GM18517 (cell line): ENCODE results near the gene PALMD.

Experiments used
- ATAC-seq: cut with Tn5 transposase; IDR thresholded peaks from one replicate; pipeline ENCODE4 v1.9.1; 2021; ENCODE audit warnings: mild to moderate bottlenecking, moderate library complexity; ENCODE audit not compliant: unreplicated experiment

Gene PALMD

DNA sequence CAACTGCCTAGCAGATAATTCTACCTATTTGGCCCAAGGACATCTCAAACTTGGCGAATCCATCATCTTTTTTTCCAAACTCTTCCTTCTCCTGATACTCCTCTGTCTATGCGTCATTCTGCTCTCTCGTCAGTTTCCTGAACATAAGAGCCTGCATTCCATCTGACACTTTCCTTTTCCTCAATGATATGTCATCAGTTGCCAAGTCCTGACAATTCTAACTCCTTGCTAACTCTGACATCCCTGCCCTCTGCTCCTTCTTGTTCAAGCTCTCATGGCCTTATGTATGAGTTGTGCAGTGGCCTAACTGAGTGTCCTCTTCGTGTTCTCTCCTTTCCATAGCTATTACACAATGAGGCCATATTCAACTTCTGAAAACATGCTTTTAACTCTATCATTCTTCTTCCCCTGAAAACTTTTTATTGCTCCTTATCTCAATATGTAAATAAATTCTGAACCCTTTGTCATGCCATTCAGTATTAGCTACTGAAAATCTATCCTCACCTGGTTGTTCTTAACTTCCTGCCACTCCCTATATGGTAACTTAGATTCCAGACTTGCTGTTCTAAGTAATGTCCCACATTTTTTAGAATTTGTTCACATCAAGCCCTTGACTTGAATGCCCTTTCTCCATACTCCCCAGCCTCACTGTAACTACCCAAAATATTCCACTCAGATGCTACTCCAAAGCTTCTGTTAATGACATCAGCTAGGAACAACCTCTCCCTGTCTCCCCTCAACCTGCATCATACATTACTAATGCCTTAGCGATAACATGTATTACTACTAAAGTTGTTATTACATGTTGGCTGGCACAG, 11.5 kb downstream of the PALMD start:
- no peak for ATAC-seq

DNA sequence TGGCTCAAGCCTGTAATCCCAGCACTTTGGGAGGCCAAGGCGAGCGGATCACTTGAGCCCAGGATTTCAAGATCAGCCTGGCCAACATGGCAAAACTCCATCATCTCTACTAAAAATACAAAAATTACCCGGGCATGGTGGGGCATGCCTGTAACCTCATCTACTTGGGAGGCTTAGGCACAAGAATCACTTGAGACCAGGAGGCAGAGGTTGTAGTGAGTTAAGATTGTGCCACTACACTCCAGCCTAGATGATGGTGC, 12.0 kb downstream of the PALMD start:
- ATAC-seq, result no peak

DNA sequence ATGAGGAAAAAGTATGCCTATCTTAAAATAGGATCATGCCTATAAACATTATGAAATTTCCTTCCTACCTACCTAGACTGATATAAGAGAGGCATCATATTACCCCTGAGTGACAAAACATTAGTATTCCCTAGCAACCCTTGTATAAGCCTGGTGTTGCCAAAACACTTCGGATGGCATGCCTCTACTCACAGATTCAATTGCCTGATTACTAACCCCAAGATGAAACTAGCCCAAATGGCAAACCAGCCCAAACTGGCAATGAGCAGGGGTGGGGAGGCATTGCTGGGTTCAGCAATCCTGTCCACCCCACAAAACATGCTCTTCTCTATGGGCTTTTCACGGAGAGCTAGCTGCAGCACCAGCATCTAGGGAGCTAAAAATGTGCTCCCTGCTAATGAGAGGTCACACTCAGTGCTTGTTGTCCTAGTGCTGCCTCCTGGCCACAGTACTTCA, 13.9 kb downstream of the PALMD start:
- ATAC-seq, result no peak

DNA sequence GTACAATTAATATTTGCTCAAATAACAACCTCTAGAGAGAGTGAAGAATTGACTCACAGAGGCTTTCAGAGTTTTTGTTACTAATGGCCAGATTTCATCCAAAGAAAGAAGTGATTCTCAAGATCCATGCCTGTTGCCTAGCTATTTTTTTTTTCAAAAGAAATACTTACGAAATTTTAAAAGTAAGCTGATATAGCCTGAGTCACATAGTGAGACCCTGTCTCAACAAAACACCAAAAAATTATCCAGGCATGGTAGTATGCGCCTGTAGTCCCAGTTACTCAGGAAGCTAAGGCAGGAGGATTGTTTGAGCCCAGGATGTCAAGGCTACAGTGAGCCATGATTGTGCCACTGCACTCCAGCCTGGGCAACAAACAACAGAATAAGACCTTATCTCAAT, 14.6 kb downstream of the PALMD start:
- no peak for ATAC-seq

DNA sequence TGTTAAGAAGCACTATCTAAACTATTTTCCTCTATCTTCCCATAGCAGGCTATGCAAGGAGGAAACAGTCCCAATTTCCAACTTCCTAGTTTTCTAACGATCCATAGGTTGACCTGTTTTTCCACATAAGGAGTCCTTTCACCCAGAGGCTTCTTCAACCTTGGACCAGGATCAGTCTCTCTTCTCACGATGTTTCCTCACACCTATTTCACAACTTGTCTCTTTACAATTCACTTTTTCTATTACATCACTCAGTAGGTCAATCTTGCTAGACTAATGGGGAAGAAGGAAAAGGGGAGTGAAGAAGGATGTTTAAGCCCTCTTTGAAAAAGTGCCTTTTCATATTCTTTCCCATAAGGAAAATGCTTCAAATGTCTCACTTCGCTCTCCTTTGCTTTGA, 15.9 kb downstream of the PALMD start:
- ATAC-seq, result no peak

DNA sequence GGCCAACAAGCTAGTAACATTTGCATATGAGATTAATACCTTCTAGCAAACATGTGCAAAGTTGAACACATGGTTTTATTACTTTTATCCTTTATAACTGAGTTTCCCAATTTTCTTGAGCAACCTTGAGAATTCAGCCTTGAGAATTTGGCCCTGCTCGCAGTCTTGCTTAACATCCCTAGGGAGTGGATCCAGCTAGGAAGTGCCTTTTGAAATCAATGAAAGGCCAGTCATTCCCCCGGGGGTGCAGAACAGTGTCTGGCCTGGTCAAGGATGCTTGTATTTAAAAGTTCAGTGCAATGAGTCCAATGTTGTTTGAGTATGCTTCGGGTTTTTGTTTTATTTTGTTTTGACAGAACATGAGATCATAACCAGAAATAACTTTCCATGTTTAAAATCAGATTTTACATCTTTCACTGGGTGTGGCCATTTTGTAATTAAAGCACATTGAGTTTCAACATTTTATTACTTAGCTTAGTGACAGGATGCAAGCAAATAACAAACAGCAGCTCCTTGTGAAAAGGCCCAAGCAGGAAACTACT, 16.7 kb downstream of the PALMD start:
- no peak for ATAC-seq

DNA sequence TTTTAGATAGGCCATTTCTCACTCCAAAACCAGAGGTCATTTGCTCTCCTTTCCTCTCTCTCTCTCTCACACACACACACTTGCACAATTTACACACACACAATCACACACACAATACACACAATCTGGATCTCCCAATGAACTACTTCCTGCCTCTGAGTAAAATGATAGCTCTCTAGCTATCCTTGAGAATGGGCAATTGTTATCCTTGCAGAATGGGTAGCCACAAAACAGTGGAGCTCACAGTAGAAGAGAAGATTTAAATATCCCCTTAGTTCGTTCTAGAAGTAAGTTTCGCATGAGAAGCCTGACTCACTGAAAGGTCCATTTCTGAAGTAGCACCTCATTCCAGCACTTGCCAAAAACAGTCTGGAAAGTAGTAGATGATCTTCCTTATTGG, 17.6 kb downstream of the PALMD start:
- no peak for ATAC-seq

DNA sequence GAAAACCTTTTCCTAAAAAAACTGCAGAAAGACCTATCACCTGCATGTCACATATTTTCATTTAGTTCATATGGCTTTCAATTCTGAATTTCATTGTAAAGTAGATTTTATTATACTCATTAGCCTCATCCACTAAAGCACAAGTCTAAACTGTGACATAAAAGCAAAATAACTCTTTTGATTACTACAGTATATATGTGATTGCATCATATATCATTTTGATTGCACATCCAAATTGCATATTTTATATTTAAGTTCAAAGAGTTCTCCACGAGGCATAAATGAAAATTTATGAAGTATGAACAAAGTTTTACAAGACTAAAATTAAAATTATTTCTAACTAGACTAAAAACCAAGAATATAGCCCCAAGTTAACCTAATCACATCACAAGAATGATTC, 19.3 kb downstream of the PALMD start:
- no peak for ATAC-seq

DNA sequence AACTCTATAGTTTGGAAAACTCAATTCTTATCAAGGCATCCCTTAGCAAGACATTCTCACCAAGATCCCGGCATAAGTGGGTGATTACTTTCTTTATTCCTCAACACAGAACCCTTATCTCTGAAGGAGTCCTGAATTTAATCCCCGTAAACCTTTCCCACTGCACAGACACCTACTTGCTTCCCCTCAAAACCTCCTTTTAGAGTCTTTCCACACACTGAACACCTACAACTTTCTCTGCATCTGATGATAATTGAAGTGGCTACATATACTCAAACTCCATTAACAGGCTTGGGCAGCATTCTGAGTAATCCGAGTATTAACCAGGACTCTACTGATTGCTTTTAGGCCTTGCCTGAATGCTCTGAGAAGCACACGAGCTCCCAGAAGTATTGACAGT, 23.5 kb downstream of the PALMD start:
- no peak for ATAC-seq

DNA sequence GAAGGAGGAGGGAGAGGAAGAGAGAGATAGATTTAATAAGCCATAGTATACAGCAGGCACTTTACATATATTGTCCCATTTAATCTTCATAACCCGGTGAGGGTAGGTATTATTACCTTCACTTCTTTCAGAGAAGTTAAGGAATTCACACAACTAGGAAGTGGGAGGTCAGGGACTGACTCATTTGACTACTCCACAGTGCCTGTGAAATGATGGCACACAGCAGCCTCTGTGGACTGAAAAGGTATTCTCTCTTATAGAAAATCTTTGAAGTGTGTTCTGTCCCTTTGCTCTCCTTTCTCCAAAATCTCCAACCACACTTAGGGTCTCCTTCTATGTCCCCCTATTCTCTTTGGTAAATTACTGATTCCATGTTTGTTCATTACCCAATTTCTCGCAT, 23.9 kb downstream of the PALMD start:
- no peak for ATAC-seq

DNA sequence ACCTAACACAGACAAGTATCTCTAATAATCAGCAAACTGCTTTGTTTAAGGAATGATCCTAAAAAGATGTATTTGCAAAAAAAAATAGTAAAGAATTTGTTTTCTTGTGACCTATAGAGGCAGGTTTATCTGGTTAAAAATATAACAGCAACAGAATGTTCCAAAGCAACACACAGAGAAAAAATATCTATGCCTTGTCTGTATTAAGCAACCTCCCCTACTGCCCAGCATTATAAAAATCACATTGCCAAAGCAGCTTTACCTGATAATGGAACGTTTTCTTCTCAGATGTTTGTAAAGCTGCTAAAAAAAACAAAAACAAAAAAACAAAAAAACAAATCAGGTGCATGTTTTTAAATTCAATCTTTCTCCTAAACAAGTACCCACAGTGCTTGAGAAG, 24.7 kb downstream of the PALMD start:
- no peak for ATAC-seq

DNA sequence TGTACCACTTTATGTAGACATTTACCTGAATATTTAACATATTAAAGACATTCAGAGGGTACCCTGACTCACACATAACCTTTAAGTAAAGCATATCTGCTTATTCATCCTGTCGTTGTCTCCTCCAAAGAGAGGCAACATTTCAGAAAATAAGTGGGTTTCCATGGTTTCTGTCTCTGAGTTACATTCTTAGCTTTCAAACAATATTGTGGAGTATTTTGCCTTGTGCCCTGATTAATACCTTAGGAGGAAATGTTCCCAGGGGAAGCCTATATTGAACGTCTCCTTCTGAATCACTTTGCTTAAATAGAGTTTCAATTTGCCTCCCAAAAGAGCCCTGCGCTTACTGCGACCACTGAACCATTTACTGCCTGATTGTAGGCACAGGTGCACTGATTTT, 26.1 kb downstream of the PALMD start:
- ATAC-seq, result no peak

DNA sequence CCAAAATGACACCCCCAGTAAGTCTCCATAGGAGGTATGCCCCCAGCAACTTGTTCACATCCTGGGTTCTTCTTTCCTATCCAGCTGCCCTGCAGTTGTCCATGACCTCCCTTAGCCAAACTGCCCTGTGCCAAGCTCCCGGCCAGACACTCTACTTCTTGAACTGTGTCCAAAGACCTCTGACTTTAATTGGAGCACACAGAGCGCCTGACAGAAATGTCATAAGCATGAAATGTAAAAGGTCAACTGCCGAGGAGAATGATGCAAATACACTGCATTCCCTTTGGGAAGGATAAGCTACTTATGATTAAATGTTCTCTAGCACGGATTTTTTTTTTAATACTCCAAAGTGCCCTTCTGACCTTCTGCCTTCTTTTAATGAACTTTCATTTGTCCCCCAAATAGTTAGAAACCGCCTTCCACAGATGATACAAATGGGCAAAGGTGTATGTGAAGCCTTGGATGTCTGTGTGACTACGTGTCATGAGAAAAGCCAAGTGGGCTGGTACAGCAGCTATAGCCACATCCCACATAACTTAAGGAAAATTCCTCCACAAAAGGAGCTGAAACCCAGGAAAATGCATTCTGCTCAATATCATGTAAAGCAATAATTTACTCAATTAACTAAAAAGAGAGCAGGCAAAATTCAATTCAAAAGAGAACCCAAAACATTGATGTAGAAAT, 26.8 kb downstream of the PALMD start:
- no peak for ATAC-seq

DNA sequence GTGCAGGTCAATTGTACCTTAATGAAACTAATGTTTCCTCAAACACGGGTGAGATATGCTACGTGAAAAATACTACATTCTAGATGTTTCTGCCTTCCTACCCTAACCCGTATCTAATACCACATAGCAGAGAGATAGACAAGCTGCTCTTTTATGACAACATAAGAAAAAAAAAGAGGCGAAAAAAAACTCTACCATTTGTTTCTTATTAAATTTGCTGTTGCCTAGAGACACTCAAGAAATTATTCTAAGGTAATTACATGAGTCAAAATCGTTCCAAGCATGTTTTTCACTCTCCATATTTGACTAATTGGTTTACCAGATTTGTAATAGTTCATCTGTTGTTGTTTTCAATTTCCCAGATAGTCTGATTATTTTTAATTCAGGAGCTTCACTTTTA, 27.4 kb downstream of the PALMD start:
- ATAC-seq, result no peak

DNA sequence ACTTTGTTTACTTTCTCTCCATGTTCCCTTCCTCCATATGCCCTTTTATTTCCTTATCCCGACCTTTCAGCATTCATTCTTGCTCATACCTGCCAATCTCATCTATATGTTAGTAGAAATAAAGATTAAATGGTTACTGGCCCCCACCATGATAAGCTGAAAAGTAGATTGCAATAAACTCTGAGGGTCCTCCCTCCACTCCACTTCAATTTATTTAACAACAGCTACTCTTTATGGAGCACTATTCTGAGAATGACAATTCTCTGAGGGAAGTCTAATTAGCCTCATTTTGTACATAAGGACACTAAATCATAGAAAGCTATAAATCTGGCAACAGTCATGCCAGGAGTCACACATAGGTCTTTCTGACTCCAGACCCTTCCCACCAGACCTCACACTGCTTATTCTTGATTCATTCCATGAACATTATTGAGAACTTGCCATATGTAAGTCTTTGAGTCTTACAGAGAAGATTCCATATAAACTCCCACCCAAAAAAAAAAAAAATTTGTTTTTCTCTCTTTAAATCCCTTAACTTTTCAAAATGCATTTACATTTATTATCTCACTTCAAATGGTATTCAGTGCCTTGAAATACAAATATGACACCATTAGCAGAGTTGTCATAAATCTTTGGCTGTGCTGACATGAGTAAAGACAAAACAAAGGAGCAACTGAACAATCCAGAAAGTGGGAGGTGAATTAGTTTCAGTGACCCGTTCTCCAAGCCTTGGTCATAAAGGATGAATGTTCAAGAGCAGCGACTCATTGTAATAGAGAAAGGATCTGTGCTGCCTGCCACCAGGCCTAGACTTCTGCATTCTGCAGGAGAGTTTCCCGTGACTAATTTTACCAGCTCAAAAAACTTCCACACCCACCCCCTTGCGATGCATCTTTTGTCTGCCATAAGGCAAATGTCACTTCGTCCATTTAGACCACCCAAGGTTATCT, 28.5 kb downstream of the PALMD start:
- no peak for ATAC-seq

DNA sequence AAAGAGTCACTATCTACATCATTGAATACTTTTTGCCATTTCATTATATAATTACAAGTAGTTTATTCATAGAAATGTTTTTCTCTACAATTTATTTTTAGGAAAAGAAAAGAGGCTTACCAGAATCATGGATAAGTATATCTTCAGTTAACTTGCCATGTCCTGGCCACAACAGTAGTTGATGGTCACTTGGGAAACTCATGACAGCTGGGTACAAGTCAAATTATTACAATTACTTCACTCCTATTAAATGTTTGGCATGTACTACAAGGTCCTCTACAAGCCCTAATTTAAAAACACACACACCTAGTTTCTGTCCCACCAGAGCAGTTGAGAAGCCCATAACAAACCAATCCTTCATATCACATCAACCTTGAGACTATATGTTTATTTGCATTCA, 29.4 kb downstream of the PALMD start:
- no peak for ATAC-seq

DNA sequence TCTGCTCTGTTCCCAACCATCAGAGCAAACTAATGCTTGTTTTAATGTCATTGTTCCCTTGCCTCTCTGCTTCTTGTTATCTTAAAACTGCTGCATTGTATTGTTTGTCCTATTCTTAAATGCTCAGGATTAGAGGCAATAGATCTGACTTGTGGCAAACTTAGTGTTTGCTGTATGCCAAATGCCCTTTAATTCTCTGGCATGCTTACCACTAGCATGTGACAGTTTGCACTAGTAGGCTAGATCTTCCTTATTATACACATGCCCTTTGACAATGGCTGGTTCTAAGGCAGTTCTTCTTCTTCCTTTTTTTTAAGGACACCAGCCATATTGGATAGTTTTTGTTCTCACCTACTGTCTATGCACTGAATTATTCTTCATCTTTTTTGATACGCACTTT, 30.1 kb downstream of the PALMD start:
- ATAC-seq, result no peak

DNA sequence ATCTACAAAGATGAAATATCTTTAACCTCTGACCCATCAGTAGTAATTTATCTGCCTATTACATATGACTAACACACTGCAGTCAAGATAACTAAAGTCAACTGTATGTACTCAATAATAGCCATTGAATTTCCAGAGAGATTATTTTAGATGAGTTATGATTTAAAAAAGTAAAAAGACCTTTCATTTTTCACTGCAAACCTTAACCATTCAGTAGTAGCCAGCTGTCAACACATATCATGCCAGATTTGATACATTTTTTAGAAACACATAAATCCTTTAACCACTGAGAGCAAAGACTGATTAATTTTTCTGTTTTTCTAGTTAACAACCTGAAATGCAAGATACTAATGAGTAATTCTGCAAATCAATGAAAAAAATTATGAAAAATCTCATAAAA, 31.0 kb downstream of the PALMD start:
- ATAC-seq, result no peak

DNA sequence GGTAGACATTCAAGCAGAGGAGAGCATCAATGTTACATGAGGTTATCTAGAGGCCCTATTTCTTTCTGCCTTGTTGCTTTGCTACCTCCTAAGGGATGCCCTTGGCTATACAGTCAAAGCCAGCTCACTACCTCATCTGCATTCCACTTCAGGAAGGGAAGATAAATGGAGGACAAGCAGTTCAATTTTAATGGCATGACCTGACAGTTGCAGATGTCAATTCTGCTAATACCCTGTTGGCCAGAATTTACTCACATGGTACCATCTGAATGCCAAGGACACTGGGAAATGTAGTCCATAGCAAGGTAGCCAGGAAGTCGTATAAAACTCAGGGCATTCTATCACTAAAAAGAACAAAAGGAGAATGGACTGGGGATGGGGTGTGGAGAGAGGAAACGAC, 31.5 kb downstream of the PALMD start:
- ATAC-seq, result no peak

DNA sequence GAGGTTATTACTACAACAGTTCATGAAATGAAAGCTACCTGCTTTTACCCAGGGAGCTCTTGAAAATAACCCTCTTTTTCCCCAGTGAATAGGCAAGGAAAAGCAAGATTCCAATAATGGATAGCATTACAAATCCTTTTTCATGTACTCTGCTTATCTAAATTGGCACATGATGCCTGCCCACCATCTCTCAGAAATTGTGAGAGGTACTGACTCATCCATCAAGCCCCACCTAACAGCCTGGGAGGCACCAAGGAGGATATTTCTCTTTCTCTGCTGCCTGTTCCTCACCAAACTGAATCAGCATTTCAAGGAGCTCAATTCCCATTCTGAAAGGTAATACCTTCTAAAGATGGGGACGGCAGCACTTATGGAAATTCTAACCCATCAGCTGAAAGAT, 34.4 kb downstream of the PALMD start:
- ATAC-seq, result no peak

DNA sequence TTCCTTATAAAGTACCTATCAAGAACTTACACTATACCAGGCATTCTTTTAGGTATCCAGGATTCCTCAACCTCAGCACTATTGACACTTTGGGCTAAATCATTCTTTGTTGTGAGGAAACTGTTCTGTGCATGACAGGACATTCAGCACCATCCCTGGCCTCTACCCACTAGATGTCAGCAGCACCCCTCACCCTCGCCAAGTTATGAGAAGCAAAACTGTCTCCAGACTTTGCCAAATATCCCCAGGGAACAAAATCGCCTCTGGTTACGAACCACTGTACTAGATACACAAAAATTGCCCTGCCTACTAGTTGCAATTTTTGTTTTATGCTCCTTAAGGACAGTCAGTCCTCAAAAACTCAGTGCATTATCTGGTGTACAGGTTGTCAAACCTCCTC, 35.7 kb downstream of the PALMD start:
- no peak for ATAC-seq
